ENCODE data around the gene GTF2F2.

The GTF2F2 gene

DNA sequence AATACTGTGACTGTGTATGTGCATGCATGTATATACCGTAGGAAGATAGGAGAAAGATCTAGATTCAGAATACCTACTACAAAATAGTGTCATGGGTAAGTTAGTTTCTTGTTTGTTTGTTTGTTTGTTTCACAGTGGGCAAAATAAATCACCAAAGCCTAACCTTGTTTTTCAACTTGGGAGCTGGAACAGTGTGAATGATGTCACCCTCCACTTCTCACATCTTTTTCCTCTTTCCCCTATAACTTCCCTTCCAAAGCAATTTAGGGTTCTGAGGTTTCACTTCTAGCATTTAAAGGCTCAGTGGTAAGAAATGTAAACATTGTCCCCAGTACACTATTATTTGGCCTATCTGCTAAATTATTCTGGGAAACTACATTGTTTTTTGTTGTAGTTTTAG, 75.1 kb downstream of the GTF2F2 start:
- TF ChIP-seq, protein P1, sequence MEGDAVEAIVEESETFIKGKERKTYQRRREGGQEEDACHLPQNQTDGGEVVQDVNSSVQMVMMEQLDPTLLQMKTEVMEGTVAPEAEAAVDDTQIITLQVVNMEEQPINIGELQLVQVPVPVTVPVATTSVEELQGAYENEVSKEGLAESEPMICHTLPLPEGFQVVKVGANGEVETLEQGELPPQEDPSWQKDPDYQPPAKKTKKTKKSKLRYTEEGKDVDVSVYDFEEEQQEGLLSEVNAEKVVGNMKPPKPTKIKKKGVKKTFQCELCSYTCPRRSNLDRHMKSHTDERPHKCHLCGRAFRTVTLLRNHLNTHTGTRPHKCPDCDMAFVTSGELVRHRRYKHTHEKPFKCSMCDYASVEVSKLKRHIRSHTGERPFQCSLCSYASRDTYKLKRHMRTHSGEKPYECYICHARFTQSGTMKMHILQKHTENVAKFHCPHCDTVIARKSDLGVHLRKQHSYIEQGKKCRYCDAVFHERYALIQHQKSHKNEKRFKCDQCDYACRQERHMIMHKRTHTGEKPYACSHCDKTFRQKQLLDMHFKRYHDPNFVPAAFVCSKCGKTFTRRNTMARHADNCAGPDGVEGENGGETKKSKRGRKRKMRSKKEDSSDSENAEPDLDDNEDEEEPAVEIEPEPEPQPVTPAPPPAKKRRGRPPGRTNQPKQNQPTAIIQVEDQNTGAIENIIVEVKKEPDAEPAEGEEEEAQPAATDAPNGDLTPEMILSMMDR (IDR thresholded peaks at IDR 0.05), result no peak
- Histone ChIP-seq H3K27ac (peak overlapping the region; percentile 50), H3K9me3 (no peaks in the 10 kb centered on the region), H3K4me1 (ENCODE audit: control insufficient read depth in 1 of 2, insufficient read depth in 1 of 2, low read depth in 1 of 2, low read length in 1 of 2) (peaks cover 21% of the 10 kb centered on the region in 2 experiments), H3K36me3 (no peaks in the 10 kb centered on the region), H3K27me3 (no peaks in the 10 kb centered on the region), H3K4me3 (ENCODE audit: low read depth in 1 of 2, low read length in 1 of 2) (no peak overlapping the region)

DNA sequence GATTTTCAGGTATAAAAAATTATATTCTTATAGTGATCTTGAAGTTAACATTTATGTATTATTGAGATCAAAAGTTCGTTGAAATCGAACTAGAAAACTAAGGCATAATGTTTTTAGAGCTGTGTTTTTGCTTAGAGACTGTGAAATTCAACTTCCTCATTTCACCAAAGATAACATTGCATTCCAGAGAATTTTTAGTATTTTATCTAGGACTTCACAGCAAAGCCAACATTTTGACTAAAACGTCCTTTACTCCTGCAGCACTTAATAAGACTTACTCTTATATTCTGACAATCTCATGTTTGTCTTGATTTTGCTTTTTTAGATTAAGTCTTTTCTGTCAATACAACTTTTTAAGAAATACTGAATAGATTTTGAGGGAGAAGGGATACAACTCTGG, 75.8 kb downstream of the GTF2F2 start:
- Histone ChIP-seq H3K36me3 (no peaks in the 10 kb centered on the region), H3K4me3 (ENCODE audit: low read depth in 1 of 2, low read length in 1 of 2) (no peak overlapping the region), H3K4me1 (ENCODE audit: control insufficient read depth in 1 of 2, insufficient read depth in 1 of 2, low read depth in 1 of 2, low read length in 1 of 2) (peaks cover 25 to 27% of the 10 kb centered on the region in 2 experiments), H3K27me3 (no peaks in the 10 kb centered on the region), H3K9me3 (no peaks in the 10 kb centered on the region), H3K27ac (peak overlapping the region; percentile 5)
- TF ChIP-seq, protein P1 (IDR thresholded peaks at IDR 0.05), result no peak

DNA sequence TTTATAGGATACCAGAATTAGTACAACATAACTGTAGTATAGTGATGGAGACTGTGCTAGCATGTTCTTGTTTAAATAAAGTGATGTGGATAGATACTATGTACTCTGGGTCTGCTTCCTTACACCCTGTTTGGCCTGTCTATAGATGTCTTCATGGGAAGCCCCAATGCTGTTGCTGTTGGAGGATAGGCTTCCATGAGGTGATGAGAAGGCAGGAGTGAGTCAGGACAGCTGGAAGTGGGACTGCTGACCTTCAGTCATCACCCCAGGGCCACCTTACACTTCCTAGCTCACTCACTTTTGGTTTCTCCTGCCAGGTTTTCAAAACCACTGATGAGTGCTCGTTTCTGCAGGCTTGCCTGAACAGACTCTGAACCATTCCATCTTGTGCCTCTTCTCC, 76.3 kb downstream of the GTF2F2 start:
- Histone ChIP-seq H3K27me3 (no peaks in the 10 kb centered on the region), H3K27ac (no peak overlapping the region)
- TF ChIP-seq, protein P1 (IDR thresholded peaks at IDR 0.05), result no peak

DNA sequence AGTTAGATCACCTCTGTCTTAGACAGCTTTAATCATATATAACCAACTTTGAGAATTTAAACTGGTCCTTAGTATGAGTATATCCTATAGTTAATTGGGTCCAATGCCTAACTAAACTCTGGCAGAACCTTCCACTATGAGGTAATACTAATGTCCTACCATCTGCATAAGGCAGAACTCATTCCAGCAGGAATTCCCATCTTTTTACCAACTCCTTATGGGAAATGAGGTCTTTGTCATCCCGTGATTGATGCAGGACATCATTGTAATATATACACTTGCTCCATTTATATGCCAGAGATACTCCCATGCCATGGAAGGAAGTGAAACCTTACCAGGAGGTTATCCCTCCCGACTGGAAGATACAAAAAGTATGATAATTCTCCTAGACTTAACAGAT, 77.7 kb downstream of the GTF2F2 start:
- H3K36me3 ChIP-seq, result no peaks in the 10 kb centered on the region
- H3K4me3 ChIP-seq (ENCODE audit: low read depth in 1 of 2, low read length in 1 of 2), result no peak overlapping the region
- H3K4me1 ChIP-seq (ENCODE audit: control insufficient read depth in 1 of 2, insufficient read depth in 1 of 2, low read depth in 1 of 2, low read length in 1 of 2), result peaks cover 25 to 27% of the 10 kb centered on the region in 2 experiments
- no peaks in the 10 kb centered on the region for H3K9me3 ChIP-seq
- TF ChIP-seq, protein P1 (IDR thresholded peaks at IDR 0.05), result no peak
- no peak overlapping the region for H3K27ac ChIP-seq
- H3K27me3 ChIP-seq, result no peaks in the 10 kb centered on the region

More for the DNA sequence above, 76.3 kb downstream of the GTF2F2 start:
- no peaks in the 10 kb centered on the region for H3K36me3 ChIP-seq
- no peaks in the 10 kb centered on the region for H3K9me3 ChIP-seq
- no peak overlapping the region for H3K4me3 ChIP-seq (ENCODE audit: low read depth in 1 of 2, low read length in 1 of 2)
- H3K4me1 ChIP-seq (ENCODE audit: control insufficient read depth in 1 of 2, insufficient read depth in 1 of 2, low read depth in 1 of 2, low read length in 1 of 2), result peaks cover 25 to 27% of the 10 kb centered on the region in 2 experiments

DNA sequence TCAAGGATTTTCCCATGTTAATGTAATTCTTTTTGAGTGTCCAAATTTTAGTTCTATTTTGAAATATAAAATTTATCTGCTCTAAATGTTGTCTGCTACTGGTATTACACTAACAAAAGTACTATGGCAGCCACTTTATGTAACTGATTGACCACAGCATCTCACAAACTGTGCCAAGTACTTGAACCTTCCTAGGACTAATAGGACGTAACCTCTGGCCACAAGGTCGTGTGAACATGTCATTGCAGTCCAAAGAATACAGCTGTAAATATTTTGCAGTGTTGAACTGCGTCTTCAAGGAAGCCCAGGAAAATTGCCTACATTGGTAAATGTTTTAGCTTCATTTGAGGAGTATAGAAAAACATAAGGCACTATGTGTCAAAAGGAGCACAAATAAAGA, 78.6 kb downstream of the GTF2F2 start:
- Histone ChIP-seq H3K27ac (no peak overlapping the region), H3K9me3 (no peaks in the 10 kb centered on the region), H3K4me1 (ENCODE audit: control insufficient read depth in 1 of 2, insufficient read depth in 1 of 2, low read depth in 1 of 2, low read length in 1 of 2) (peaks cover 25 to 27% of the 10 kb centered on the region in 2 experiments), H3K4me3 (ENCODE audit: low read depth in 1 of 2, low read length in 1 of 2) (no peak overlapping the region), H3K36me3 (no peaks in the 10 kb centered on the region), H3K27me3 (no peaks in the 10 kb centered on the region)
- TF ChIP-seq, protein P1 (IDR thresholded peaks at IDR 0.05), result no peak

DNA sequence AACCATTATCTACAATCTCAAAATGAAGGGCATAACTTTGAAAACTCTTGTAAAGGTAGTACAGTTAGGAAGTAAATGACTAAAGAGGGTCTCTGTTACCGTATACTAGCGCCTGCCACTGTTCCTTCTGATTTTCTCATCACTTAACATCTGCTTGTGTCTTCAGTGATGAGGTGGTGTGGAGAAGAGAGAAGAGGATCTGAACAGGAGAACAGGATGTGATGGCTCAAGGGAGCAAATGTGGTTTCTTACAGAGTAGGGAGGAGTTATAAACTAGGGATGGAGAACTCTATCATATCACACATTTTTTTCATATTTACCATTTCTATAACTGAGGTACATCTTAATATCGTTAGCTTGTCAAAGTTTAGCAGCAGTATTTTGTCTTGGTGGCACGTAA, 79.4 kb downstream of the GTF2F2 start:
- Histone ChIP-seq H3K4me3 (ENCODE audit: low read depth in 1 of 2, low read length in 1 of 2) (no peak overlapping the region), H3K9me3 (no peaks in the 10 kb centered on the region), H3K27ac (no peak overlapping the region), H3K4me1 (ENCODE audit: control insufficient read depth in 1 of 2, insufficient read depth in 1 of 2, low read depth in 1 of 2, low read length in 1 of 2) (peaks cover 20 to 23% of the 10 kb centered on the region in 2 experiments), H3K36me3 (no peaks in the 10 kb centered on the region), H3K27me3 (no peaks in the 10 kb centered on the region)
- TF ChIP-seq, protein P1 (IDR thresholded peaks at IDR 0.05), result no peak

Measured in neutrophil (primary cell).